Measurements from ENCODE around the gene STXBP5L. TPM values are rescaled to one million over a fixed set of nuclear protein-coding genes. Genes with fewer than 3 reads are reported as not detected.

The STXBP5L gene
- total and polyA plus RNA-seq, 7 donors = under 0.01 to 0.01 TPM; not detected in 5

GRCh38 chr3:121231872-121232271 lies 323.9 kb downstream of the STXBP5L start:
- Histone ChIP-seq H3K4me1 (no peaks in the 10 kb centered on the region), H3K4me3 (no peak overlapping the region), H3K36me3 (ENCODE audit: insufficient read depth in 1 of 2, low read depth in 1 of 2) (no peaks in the 10 kb centered on the region), H3K9me3 (no peaks in the 10 kb centered on the region), H3K27me3 (ENCODE audit: insufficient read depth in 3 of 3, low read length in 2 of 3) (no peaks in the 10 kb centered on the region), H3K27ac (no peak overlapping the region)
- WGBS, 3 donors = 75 to 85% (median 80%) methylated on average over 3 of the region's 3 CpGs
- intact Hi-C loops (cut with DNase I) = no loop called here
- TF ChIP-seq CTCF (IDR thresholded peaks at IDR 0.05) = no peak
- no peak for DNase-seq
- ATAC-seq = no peak

- H3K36me3 ChIP-seq (ENCODE audit: insufficient read depth in 1 of 2, low read depth in 1 of 2) = no peaks in the 10 kb centered on the region
- no peaks in the 10 kb centered on the region for H3K4me1 ChIP-seq
- no peak for TF ChIP-seq CTCF (IDR thresholded peaks at IDR 0.05)
- H3K27ac ChIP-seq = no peak overlapping the region
- no peak overlapping the region for H3K4me3 ChIP-seq
- 85 to 89% (median 88%) methylated on average over 5 of the region's 5 CpGs for WGBS, 3 donors
- no peaks in the 10 kb centered on the region for H3K27me3 ChIP-seq (ENCODE audit: insufficient read depth in 3 of 3, low read length in 2 of 3)
- intact Hi-C loops (cut with DNase I) = no loop called here
- DNase-seq (no peak), ATAC-seq (no peak)
- no peaks in the 10 kb centered on the region for H3K9me3 ChIP-seq
Observed at GRCh38 chr3:121232309-121233225, 324.6 kb downstream of the STXBP5L start.

GRCh38 chr3:121243208-121243607 lies 335.2 kb downstream of the STXBP5L start:
- ATAC-seq (no peak), DNase-seq (no peak)
- no peaks in the 10 kb centered on the region for H3K36me3 ChIP-seq (ENCODE audit: insufficient read depth in 1 of 2, low read depth in 1 of 2)
- H3K4me3 ChIP-seq = no peak overlapping the region
- intact Hi-C loops (cut with DNase I) = no loop called here
- 78 to 83% (median 79%) methylated on average over 1 of the region's 1 CpG for WGBS, 3 donors
- no peak for TF ChIP-seq CTCF (IDR thresholded peaks at IDR 0.05)
- no peaks in the 10 kb centered on the region for H3K4me1 ChIP-seq
- no peaks in the 10 kb centered on the region for H3K27me3 ChIP-seq (ENCODE audit: insufficient read depth in 3 of 3, low read length in 2 of 3)
- peaks cover 3% of the 10 kb centered on the region for H3K9me3 ChIP-seq
- H3K27ac ChIP-seq = no peak overlapping the region

GRCh38 chr3:121252676-121253075 lies 344.7 kb downstream of the STXBP5L start:
- Histone ChIP-seq H3K4me1 (no peaks in the 10 kb centered on the region), H3K4me3 (no peak overlapping the region), H3K9me3 (no peaks in the 10 kb centered on the region), H3K36me3 (ENCODE audit: insufficient read depth in 1 of 2, low read depth in 1 of 2) (no peaks in the 10 kb centered on the region), H3K27ac (no peak overlapping the region), H3K27me3 (ENCODE audit: insufficient read depth in 3 of 3, low read length in 2 of 3) (no peaks in the 10 kb centered on the region)
- WGBS, 3 donors = 46 to 56% (median 50%) methylated on average over 2 of the region's 2 CpGs
- ATAC-seq (no peak), DNase-seq (no peak)
- no peak for TF ChIP-seq CTCF (IDR thresholded peaks at IDR 0.05)
- intact Hi-C loops (cut with DNase I) = no loop called here

Measured in psoas muscle (tissue), 8 donors.